SK-N-SH treated with all-trans-retinoic acid at 6 μM for 48 hours (cell line): ENCODE results near the gene FOXK1.

Source experiments
- ATAC-seq: fragments of 200-7000 bp; cut with Tn5 transposase; 3 replicates; pipeline ENCODE4 v1.9.1; 2020; ENCODE audit warnings: mild to moderate bottlenecking, moderate library complexity
- ARNTL ChIP-seq: fragments of 450-650 bp; formaldehyde crosslinking; IDR thresholded peaks from 2 replicates; pipeline ENCODE4 v1.5.0; 2020; ENCODE audit warnings: low read depth, mild to moderate bottlenecking, moderate library complexity, borderline replicate concordance
- BACH2 ChIP-seq: fragments of 250-450 bp; sonication (Bioruptor Pico); IDR thresholded peaks from 2 replicates; pipeline ENCODE4 v1.9.0; 2021; ENCODE audit warnings: mild to moderate bottlenecking, borderline replicate concordance
- CSDC2 ChIP-seq: fragments of 250-450 bp; sonication (Bioruptor Pico); IDR thresholded peaks from 2 replicates; pipeline ENCODE4 v1.5.0; 2020; ENCODE audit warnings: mild to moderate bottlenecking, moderate library complexity
- ESRRG ChIP-seq: fragments of 250-450 bp; sonication (Bioruptor Pico); IDR thresholded peaks from 2 replicates; pipeline ENCODE4 v1.6.1; 2021; ENCODE audit warnings: mild to moderate bottlenecking
- GLIS3 ChIP-seq: fragments of 250-450 bp; sonication (Bioruptor Pico); IDR thresholded peaks from 2 replicates; pipeline ENCODE4 v1.5.0; 2020; ENCODE audit warnings: mild to moderate bottlenecking, moderate library complexity
- ISL1 ChIP-seq: fragments of 250-450 bp; sonication (Bioruptor Pico); IDR thresholded peaks from 2 replicates; pipeline ENCODE4 v2.1.2; 2022; ENCODE audit warnings: mild to moderate bottlenecking, moderate library complexity
- OSR1 ChIP-seq: fragments of 250-450 bp; sonication (Bioruptor Pico); IDR thresholded peaks from 2 replicates; pipeline ENCODE4 v1.8.0; 2022; ENCODE audit warnings: moderate library complexity, mild to moderate bottlenecking, inconsistent platforms
- PPARA ChIP-seq: fragments of 250-450 bp; sonication (Bioruptor Pico); IDR thresholded peaks from 2 replicates; pipeline ENCODE4 v1.5.0; 2020; ENCODE audit warnings: mild to moderate bottlenecking, borderline replicate concordance
- RARB ChIP-seq: fragments of 250-450 bp; sonication (Bioruptor Pico); IDR thresholded peaks from 2 replicates; pipeline ENCODE4 v1.8.0; 2021; ENCODE audit warnings: mild to moderate bottlenecking, moderate library complexity
- SNAI2 ChIP-seq: fragments of 250-450 bp; sonication (Bioruptor Pico); IDR thresholded peaks from 2 replicates; pipeline ENCODE4 v1.5.0; 2020; ENCODE audit warnings: mild to moderate bottlenecking, moderate library complexity
- TCF4 ChIP-seq: fragments of 250-450 bp; sonication (Bioruptor Pico); IDR thresholded peaks from 2 replicates; pipeline ENCODE4 v1.8.0; 2021; ENCODE audit warnings: mild to moderate bottlenecking, moderate library complexity, borderline replicate concordance
- TOX ChIP-seq: fragments of 250-450 bp; sonication (Bioruptor Pico); IDR thresholded peaks from 2 replicates; pipeline ENCODE4 v1.8.0; 2021; ENCODE audit warnings: mild to moderate bottlenecking, moderate library complexity, borderline replicate concordance
- ZC3H10 ChIP-seq: fragments of 250-450 bp; sonication (Bioruptor Pico); IDR thresholded peaks from 2 replicates; pipeline ENCODE4 v1.5.1; 2021; ENCODE audit warnings: mild to moderate bottlenecking, moderate library complexity
- ZFP3 ChIP-seq: fragments of 250-450 bp; sonication (Bioruptor Pico); IDR thresholded peaks from 2 replicates; pipeline ENCODE4 v1.5.0; 2020; ENCODE audit warnings: mild to moderate bottlenecking, moderate library complexity
- ZFP30 ChIP-seq: fragments of 450-650 bp; formaldehyde crosslinking; IDR thresholded peaks from 2 replicates; pipeline ENCODE4 v1.5.0; 2022; ENCODE audit warnings: mild to moderate bottlenecking, moderate library complexity
- ZNF565 ChIP-seq: fragments of 450-650 bp; formaldehyde crosslinking; conservative IDR thresholded peaks from 2 replicates; pipeline ENCODE4 v1.5.0; 2020; ENCODE audit warnings: low read depth, mild to moderate bottlenecking, moderate library complexity
- ZNF70 ChIP-seq: fragments of 450-650 bp; formaldehyde crosslinking; IDR thresholded peaks from 2 replicates; pipeline ENCODE4 v1.5.0; 2020; ENCODE audit warnings: mild to moderate bottlenecking, moderate library complexity
- ZNF8 ChIP-seq: fragments of 450-650 bp; formaldehyde crosslinking; IDR thresholded peaks from 2 replicates; pipeline ENCODE4 v1.5.0; 2020; ENCODE audit warnings: mild to moderate bottlenecking, moderate library complexity
- TF ChIP-seq, protein P1 (sequence below): fragments of 250-450 bp; sonication (Bioruptor Pico); IDR thresholded peaks from 2 replicates; pipeline ENCODE4 v1.5.1; 2020; ENCODE audit warnings: low read depth, mild to moderate bottlenecking, moderate library complexity
- TF ChIP-seq, protein P2 (sequence below): fragments of 250-450 bp; sonication (Bioruptor Pico); IDR thresholded peaks from 2 replicates; pipeline ENCODE4 v1.8.0; 2021; ENCODE audit warnings: low read depth, mild to moderate bottlenecking, moderate library complexity, borderline replicate concordance
- TF ChIP-seq, protein P3 (sequence below): fragments of 250-450 bp; sonication (Bioruptor Pico); IDR thresholded peaks from 2 replicates; pipeline ENCODE4 v1.5.0; 2020; ENCODE audit warnings: mild to moderate bottlenecking, moderate library complexity
- TF ChIP-seq, protein P4 (sequence below): fragments of 250-450 bp; sonication (Bioruptor Pico); IDR thresholded peaks from 2 replicates; pipeline ENCODE4 v1.8.0; 2020; ENCODE audit warnings: mild to moderate bottlenecking, moderate library complexity, borderline replicate concordance
- TF ChIP-seq, protein P5 (sequence below): fragments of 250-450 bp; sonication (Bioruptor Pico); IDR thresholded peaks from 2 replicates; pipeline ENCODE4 v1.5.1; 2021; ENCODE audit warnings: mild to moderate bottlenecking, moderate library complexity

The FOXK1 gene

DNA sequence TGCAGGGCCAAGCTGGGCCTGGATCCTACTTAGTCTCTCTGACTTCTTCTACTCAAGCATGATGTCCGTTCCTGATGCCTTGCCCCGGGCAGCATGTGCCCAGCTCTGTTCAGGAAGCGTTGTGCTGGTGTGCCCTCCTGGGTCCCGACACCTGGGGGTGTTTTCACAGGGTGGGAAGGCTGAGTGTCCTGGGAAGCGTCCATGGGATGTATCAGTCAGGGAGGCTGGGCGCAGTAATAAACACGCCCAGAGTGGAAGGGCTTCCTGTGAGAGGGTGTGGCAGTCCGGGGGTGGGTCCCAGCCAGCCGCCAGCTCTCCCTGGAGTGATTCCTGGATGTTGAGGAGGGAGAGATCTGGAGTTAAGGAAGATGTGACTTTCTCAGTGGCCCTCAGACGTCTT is 29.0 kb downstream of the FOXK1 start:
- no peak for TF ChIP-seq ZNF70
- TF ChIP-seq, protein P1, sequence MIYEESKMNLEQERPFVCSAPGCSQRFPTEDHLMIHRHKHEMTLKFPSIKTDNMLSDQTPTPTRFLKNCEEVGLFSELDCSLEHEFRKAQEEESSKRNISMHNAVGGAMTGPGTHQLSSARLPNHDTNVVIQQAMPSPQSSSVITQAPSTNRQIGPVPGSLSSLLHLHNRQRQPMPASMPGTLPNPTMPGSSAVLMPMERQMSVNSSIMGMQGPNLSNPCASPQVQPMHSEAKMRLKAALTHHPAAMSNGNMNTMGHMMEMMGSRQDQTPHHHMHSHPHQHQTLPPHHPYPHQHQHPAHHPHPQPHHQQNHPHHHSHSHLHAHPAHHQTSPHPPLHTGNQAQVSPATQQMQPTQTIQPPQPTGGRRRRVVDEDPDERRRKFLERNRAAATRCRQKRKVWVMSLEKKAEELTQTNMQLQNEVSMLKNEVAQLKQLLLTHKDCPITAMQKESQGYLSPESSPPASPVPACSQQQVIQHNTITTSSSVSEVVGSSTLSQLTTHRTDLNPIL (CRISPR knock-in tag): no peak
- no peak for TF ChIP-seq GLIS3 (CRISPR knock-in tag)
- TF ChIP-seq ZFP3 (CRISPR knock-in tag): no peak
- TF ChIP-seq, protein P2, sequence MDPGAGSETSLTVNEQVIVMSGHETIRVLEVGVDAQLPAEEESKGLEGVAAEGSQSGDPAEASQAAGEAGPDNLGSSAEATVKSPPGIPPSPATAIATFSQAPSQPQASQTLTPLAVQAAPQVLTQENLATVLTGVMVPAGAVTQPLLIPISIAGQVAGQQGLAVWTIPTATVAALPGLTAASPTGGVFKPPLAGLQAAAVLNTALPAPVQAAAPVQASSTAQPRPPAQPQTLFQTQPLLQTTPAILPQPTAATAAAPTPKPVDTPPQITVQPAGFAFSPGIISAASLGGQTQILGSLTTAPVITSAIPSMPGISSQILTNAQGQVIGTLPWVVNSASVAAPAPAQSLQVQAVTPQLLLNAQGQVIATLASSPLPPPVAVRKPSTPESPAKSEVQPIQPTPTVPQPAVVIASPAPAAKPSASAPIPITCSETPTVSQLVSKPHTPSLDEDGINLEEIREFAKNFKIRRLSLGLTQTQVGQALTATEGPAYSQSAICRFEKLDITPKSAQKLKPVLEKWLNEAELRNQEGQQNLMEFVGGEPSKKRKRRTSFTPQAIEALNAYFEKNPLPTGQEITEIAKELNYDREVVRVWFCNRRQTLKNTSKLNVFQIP: no peak
- TF ChIP-seq, protein P3, sequence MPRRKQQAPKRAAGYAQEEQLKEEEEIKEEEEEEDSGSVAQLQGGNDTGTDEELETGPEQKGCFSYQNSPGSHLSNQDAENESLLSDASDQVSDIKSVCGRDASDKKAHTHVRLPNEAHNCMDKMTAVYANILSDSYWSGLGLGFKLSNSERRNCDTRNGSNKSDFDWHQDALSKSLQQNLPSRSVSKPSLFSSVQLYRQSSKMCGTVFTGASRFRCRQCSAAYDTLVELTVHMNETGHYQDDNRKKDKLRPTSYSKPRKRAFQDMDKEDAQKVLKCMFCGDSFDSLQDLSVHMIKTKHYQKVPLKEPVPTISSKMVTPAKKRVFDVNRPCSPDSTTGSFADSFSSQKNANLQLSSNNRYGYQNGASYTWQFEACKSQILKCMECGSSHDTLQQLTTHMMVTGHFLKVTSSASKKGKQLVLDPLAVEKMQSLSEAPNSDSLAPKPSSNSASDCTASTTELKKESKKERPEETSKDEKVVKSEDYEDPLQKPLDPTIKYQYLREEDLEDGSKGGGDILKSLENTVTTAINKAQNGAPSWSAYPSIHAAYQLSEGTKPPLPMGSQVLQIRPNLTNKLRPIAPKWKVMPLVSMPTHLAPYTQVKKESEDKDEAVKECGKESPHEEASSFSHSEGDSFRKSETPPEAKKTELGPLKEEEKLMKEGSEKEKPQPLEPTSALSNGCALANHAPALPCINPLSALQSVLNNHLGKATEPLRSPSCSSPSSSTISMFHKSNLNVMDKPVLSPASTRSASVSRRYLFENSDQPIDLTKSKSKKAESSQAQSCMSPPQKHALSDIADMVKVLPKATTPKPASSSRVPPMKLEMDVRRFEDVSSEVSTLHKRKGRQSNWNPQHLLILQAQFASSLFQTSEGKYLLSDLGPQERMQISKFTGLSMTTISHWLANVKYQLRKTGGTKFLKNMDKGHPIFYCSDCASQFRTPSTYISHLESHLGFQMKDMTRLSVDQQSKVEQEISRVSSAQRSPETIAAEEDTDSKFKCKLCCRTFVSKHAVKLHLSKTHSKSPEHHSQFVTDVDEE (CRISPR knock-in tag): no peak
- TF ChIP-seq, protein P4, sequence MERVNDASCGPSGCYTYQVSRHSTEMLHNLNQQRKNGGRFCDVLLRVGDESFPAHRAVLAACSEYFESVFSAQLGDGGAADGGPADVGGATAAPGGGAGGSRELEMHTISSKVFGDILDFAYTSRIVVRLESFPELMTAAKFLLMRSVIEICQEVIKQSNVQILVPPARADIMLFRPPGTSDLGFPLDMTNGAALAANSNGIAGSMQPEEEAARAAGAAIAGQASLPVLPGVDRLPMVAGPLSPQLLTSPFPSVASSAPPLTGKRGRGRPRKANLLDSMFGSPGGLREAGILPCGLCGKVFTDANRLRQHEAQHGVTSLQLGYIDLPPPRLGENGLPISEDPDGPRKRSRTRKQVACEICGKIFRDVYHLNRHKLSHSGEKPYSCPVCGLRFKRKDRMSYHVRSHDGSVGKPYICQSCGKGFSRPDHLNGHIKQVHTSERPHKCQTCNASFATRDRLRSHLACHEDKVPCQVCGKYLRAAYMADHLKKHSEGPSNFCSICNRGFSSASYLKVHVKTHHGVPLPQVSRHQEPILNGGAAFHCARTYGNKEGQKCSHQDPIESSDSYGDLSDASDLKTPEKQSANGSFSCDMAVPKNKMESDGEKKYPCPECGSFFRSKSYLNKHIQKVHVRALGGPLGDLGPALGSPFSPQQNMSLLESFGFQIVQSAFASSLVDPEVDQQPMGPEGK: no peak
- no peak for TF ChIP-seq PPARA (CRISPR knock-in tag)
- no peak for TF ChIP-seq SNAI2 (CRISPR knock-in tag)
- TF ChIP-seq, protein P5, sequence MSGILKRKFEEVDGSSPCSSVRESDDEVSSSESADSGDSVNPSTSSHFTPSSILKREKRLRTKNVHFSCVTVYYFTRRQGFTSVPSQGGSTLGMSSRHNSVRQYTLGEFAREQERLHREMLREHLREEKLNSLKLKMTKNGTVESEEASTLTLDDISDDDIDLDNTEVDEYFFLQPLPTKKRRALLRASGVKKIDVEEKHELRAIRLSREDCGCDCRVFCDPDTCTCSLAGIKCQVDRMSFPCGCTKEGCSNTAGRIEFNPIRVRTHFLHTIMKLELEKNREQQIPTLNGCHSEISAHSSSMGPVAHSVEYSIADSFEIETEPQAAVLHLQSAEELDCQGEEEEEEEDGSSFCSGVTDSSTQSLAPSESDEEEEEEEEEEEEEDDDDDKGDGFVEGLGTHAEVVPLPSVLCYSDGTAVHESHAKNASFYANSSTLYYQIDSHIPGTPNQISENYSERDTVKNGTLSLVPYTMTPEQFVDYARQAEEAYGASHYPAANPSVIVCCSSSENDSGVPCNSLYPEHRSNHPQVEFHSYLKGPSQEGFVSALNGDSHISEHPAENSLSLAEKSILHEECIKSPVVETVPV (CRISPR knock-in tag): no peak
- TF ChIP-seq ESRRG (CRISPR knock-in tag): no peak
- TF ChIP-seq ARNTL (CRISPR knock-in tag): no peak
- no peak for TF ChIP-seq ZFP30 (CRISPR knock-in tag)
- TF ChIP-seq TOX (CRISPR knock-in tag): no peak
- TF ChIP-seq ZC3H10: no peak
- no peak for TF ChIP-seq CSDC2 (CRISPR knock-in tag)
- TF ChIP-seq ZNF8 (CRISPR knock-in tag): no peak
- no peak for TF ChIP-seq RARB (CRISPR knock-in tag)
- no peak for TF ChIP-seq ZNF565 (CRISPR knock-in tag)
- ATAC-seq: no peak

DNA sequence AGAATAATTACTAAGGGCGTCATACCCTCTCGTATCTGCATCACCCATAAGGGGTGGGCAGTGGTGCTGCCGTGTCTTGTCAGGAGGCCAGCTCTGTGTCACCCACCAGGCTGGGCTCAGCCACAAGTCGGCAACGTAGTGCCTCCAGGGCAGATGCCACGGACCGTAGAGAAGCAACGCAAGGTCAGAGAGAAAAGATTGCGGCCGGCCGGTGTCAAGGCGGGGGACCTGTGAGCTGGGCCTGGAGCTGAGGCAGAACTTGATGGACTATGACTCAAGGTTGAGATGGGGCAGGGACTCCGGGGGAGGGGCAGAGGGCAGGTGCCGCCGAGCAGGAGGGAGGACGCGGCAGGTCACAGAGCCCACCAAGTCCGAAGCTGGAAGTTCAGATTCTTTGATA is 29.5 kb downstream of the FOXK1 start:
- TF ChIP-seq GLIS3 (CRISPR knock-in tag): no peak
- no peak for ATAC-seq

DNA sequence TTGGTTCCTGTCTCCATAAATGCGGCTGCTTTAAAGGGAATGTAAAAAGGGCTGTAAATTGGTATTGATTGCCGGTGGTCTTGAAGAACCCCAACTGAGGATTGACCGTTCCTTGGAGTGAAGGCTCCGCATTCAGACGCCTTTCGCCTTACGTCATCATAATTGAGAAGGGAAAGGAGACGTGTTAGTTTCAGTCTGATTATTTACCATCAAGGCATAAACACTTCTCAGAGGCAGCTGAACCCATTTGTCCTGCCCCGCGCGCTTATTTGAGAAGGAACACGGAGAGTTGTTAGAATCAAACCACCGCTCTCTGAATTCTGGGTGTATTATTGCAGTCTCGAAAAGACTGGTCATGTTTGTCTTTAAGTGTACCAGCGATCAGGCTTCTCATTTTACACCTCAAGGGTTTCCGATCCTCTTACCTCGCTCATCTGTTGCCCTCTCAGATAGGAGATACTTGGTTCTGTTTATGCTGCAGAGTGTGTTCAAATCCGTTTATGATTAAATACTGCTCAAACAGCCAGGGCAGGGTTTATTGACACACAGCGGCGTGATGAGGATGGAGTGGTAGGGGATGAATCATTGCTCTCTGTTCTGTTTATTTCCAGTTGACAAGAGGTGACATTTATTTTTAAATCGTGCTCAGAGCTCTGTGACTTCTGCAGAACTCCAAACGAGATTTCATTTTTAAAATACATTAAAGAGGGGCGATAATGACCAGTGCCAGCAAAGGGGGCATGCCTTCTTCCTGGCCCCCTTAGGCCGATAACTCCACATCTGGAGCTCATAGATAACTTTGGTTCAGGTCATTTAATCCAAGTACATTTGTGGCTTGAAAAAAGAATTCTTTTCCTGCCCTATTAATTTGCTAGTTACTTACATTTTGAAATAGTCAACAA is 30.4 kb downstream of the FOXK1 start:
- ATAC-seq: no peak
- TF ChIP-seq ZC3H10: no peak
- no peak for TF ChIP-seq CSDC2 (CRISPR knock-in tag)
- TF ChIP-seq ZNF8 (CRISPR knock-in tag): no peak
- TF ChIP-seq BACH2: no peak
- TF ChIP-seq TOX (CRISPR knock-in tag): no peak
- TF ChIP-seq RARB (CRISPR knock-in tag): no peak
- no peak for TF ChIP-seq ESRRG (CRISPR knock-in tag)
- TF ChIP-seq, protein P4: no peak
- TF ChIP-seq TCF4 (CRISPR knock-in tag): no peak
- TF ChIP-seq ISL1 (CRISPR knock-in tag): no peak
- TF ChIP-seq OSR1 (CRISPR knock-in tag): no peak
- TF ChIP-seq ZFP3 (CRISPR knock-in tag): no peak
- TF ChIP-seq ZNF565 (CRISPR knock-in tag): no peak
- TF ChIP-seq ZFP30 (CRISPR knock-in tag): no peak
- no peak for TF ChIP-seq PPARA (CRISPR knock-in tag)
- TF ChIP-seq GLIS3 (CRISPR knock-in tag): no peak
- TF ChIP-seq ZNF70: no peak
- no peak for TF ChIP-seq ARNTL (CRISPR knock-in tag)
